CD14-positive monocyte (primary cell): ENCODE measurements around the gene DEPDC5. TPM values are rescaled to one million over a fixed set of nuclear protein-coding genes. Genes with fewer than 3 reads are reported as not detected.

Experiments used
- DNase-seq, 3 donors: peaks; one replicate each; pipeline ENCODE4 v3.0.0-alpha.2; 2011 to 2022
- H2AFZ ChIP-seq: 2 replicates; pipeline ENCODE4 v1.6.0; 2012; ENCODE audit warnings: mild to moderate bottlenecking, low read depth, low read length, inconsistent platforms; ENCODE audit not compliant: insufficient read depth, poor library complexity, severe bottlenecking
- H3K27ac ChIP-seq, 2 donors: 1 replicate in 1 of 2; 2 replicates in 1 of 2; pipeline ENCODE4 v1.5.1; 2012 to 2013; ENCODE audit warnings: low read length in 2 of 2, control low read depth in 1 of 2, inconsistent platforms in 1 of 2, low read depth in 1 of 2, mild to moderate bottlenecking in 1 of 2
- H3K27me3 ChIP-seq, 2 donors: one replicate each; pipeline versions ENCODE4 v1.6.0 to v1.6.1; 2011 to 2013; ENCODE audit warnings: low read length in 2 of 2; ENCODE audit not compliant: control insufficient read depth in 2 of 2, insufficient read depth in 2 of 2
- H3K36me3 ChIP-seq, 2 donors: replicated peaks in 1 of 2; 1 replicate in 1 of 2; 2 replicates in 1 of 2; pipeline versions ENCODE4 v1.5.1 to v1.6.1; 2012 to 2013; ENCODE audit warnings: low read length in 2 of 2, control low read depth in 1 of 2, inconsistent platforms in 1 of 2, mild to moderate bottlenecking in 1 of 2; ENCODE audit not compliant: insufficient read depth in 2 of 2, control insufficient read depth in 1 of 2
- H3K4me1 ChIP-seq, 2 donors: 1 replicate in 1 of 2; 2 replicates in 1 of 2; pipeline versions ENCODE4 v1.5.1 to v1.6.1; 2012 to 2013; ENCODE audit warnings: low read length in 2 of 2, control low read depth in 1 of 2, inconsistent platforms in 1 of 2, mild to moderate bottlenecking in 1 of 2, moderate library complexity in 1 of 2; ENCODE audit not compliant: insufficient read depth in 2 of 2, control insufficient read depth in 1 of 2
- H3K4me2 ChIP-seq: replicated peaks from 2 replicates; pipeline ENCODE3; 2012; ENCODE audit warnings: low read length, moderate library complexity, mild to moderate bottlenecking; ENCODE audit not compliant: poor library complexity, severe bottlenecking; ENCODE audit errors: extremely low read depth
- H3K4me3 ChIP-seq, 3 experiments: fragments of 200-600 bp in 1 of 3; sonication (generic) in 1 of 3; replicated peaks in 1 of 3; 1 replicate in 2 of 3; 2 replicates in 1 of 3; pipeline ENCODE4 v1.5.1; 2011 to 2013; ENCODE audit warnings: low read length in 3 of 3, mild to moderate bottlenecking in 3 of 3, control low read depth in 2 of 3, low read depth in 2 of 3, inconsistent platforms in 1 of 3, moderate library complexity in 1 of 3
- H3K79me2 ChIP-seq: 2 replicates; pipeline ENCODE4 v1.6.0; 2012; ENCODE audit warnings: mild to moderate bottlenecking, control low read depth, inconsistent platforms, low read length, moderate library complexity; ENCODE audit not compliant: insufficient read depth
- H3K9ac ChIP-seq: 2 replicates; pipeline ENCODE4 v1.6.0; 2017; ENCODE audit warnings: low read length, mild to moderate bottlenecking; ENCODE audit not compliant: insufficient read depth, poor library complexity, severe bottlenecking
- H3K9me3 ChIP-seq, 2 donors: replicated peaks in 1 of 2; 1 replicate in 1 of 2; 2 replicates in 1 of 2; pipeline versions ENCODE4 v1.5.1 to v1.6.1; 2012 to 2013; ENCODE audit warnings: low read length in 2 of 2, control low read depth in 1 of 2; ENCODE audit not compliant: control insufficient read depth in 1 of 2, insufficient read depth in 1 of 2
- H4K20me1 ChIP-seq: 2 replicates; pipeline ENCODE4 v1.6.0; 2012; ENCODE audit warnings: mild to moderate bottlenecking, low read length, control low read depth, moderate library complexity; ENCODE audit not compliant: insufficient read depth
- H3K27ac Mint-ChIP-seq, 7 donors: one replicate each; pipeline ENCODE4 v1.8.0; 2020; ENCODE audit warnings: mild to moderate bottlenecking in 7 of 7, mixed read lengths in 7 of 7, moderate library complexity in 6 of 7, inconsistent platforms in 2 of 7
- H3K27me3 Mint-ChIP-seq, 3 donors: one replicate each; pipeline ENCODE4 v1.8.0; 2021 to 2022; ENCODE audit warnings: low read depth in 3 of 3, mild to moderate bottlenecking in 3 of 3, mixed read lengths in 3 of 3, moderate library complexity in 3 of 3, inconsistent platforms in 1 of 3
- H3K36me3 Mint-ChIP-seq, 2 donors: one replicate each; pipeline ENCODE4 v1.8.0; 2020; ENCODE audit warnings: mixed read lengths in 2 of 2, inconsistent platforms in 1 of 2, mild to moderate bottlenecking in 1 of 2
- H3K4me1 Mint-ChIP-seq: one replicate; pipeline ENCODE4 v1.8.0; 2020; ENCODE audit warnings: mild to moderate bottlenecking, mixed read lengths
- H3K4me3 Mint-ChIP-seq, 2 donors: one replicate each; pipeline ENCODE4 v1.8.0; 2020; ENCODE audit warnings: mild to moderate bottlenecking in 2 of 2, mixed read lengths in 2 of 2, moderate library complexity in 1 of 2
- H3K9me3 Mint-ChIP-seq, 7 donors: one replicate each; pipeline ENCODE4 v1.8.0; 2020 to 2022; ENCODE audit warnings: mixed read lengths in 7 of 7, mild to moderate bottlenecking in 6 of 7, moderate library complexity in 6 of 7, inconsistent platforms in 2 of 7
- WGBS: methylation state at CpG from one replicate; pipeline ENCODE4 v1.1.5; 2013; ENCODE audit warnings: missing lambda C conversion rate; ENCODE audit not compliant: insufficient coverage; 5-methylcytosine and 5-hydroxymethylcytosine counted together
- intact Hi-C, 2 donors: fragments of 100-400 bp; cut with micrococcal nuclease; formaldehyde crosslinking; loops; one replicate each; pipeline versions ENCODE4 v1.15.0 to v1.15.1; 2023
- polyA plus RNA-seq, 3 donors: library from polyadenylated mRNA; depleted of rRNA in 1 of 3; unstranded in 2 of 3; stranded (reverse) in 1 of 3; fragments of 300-500 nt in 2 of 3; fragments of >200 nt in 1 of 3; fragmentation: Illumina TruSeq in 2 of 3; gene quantifications; 1 replicate in 2 of 3; 2 replicates in 1 of 3; pipeline ENCODE4 v1.2.3, GENCODE V29; 2012 to 2021
- TF ChIP-seq, protein P1 (sequence below): fragments of 200-600 bp; IDR thresholded peaks from one replicate; pipeline ENCODE4 v1.8.0; 2022; ENCODE audit warnings: antibody characterized with exemption, mild to moderate bottlenecking

Gene DEPDC5
- polyA plus RNA-seq, 3 donors = 2.2 to 19.5 (median 4.1) TPM

DNA sequence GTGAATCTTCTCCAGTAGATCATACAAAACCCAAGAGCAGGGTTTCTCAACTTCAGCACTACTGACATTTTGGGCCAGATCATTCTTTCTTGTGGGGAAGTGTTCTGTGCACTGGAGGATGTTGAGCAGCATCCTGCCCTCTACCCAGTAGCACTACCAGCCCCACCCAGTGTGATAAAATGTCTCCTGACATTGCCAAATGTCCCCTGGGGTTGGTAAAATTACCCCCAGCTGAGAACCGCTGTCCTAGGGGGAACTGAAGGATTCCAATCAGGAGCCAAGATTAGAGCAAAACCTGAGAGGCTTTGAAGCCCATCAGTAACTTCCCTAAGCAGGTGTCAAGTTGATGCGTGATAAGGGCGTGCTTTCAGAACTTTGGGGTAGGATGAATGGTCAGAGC, 129.2 kb downstream of the DEPDC5 start:
- no peak overlapping the region for H3K4me3 ChIP-seq
- no peaks in the 10 kb centered on the region for H3K9me3 ChIP-seq
- no peak overlapping the region for H3K9ac ChIP-seq
- Mint-ChIP-seq H3K27me3 (peaks cover 0 to 2% (median 0%) of the 10 kb centered on the region in 3 donors), H3K27ac (peak overlapping the region in 5 of 7 donors; percentile 2 to 74 (median 43)), H3K36me3 (peaks cover 66 to 88% of the 10 kb centered on the region in 2 donors), H3K4me3 (no peak overlapping the region), H3K9me3 (no peaks in the 10 kb centered on the region), H3K4me1 (peaks cover 10% of the 10 kb centered on the region)
- no peak overlapping the region for H3K4me2 ChIP-seq
- H3K79me2 ChIP-seq = no peaks in the 10 kb centered on the region
- DNase-seq = no peak
- no peaks in the 10 kb centered on the region for H3K4me1 ChIP-seq
- intact Hi-C loops = no loop called here
- no CpG with 5 or more reads among the region's 3 CpGs for WGBS
- peaks cover 44 to 91% of the 10 kb centered on the region in 2 donors for H3K36me3 ChIP-seq
- H3K27ac ChIP-seq = no peak overlapping the region
- H2AFZ ChIP-seq = no peak overlapping the region
- no peaks in the 10 kb centered on the region for H3K27me3 ChIP-seq
- H4K20me1 ChIP-seq = no peaks in the 10 kb centered on the region
- TF ChIP-seq, protein P1, sequence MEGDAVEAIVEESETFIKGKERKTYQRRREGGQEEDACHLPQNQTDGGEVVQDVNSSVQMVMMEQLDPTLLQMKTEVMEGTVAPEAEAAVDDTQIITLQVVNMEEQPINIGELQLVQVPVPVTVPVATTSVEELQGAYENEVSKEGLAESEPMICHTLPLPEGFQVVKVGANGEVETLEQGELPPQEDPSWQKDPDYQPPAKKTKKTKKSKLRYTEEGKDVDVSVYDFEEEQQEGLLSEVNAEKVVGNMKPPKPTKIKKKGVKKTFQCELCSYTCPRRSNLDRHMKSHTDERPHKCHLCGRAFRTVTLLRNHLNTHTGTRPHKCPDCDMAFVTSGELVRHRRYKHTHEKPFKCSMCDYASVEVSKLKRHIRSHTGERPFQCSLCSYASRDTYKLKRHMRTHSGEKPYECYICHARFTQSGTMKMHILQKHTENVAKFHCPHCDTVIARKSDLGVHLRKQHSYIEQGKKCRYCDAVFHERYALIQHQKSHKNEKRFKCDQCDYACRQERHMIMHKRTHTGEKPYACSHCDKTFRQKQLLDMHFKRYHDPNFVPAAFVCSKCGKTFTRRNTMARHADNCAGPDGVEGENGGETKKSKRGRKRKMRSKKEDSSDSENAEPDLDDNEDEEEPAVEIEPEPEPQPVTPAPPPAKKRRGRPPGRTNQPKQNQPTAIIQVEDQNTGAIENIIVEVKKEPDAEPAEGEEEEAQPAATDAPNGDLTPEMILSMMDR = no peak

DNA sequence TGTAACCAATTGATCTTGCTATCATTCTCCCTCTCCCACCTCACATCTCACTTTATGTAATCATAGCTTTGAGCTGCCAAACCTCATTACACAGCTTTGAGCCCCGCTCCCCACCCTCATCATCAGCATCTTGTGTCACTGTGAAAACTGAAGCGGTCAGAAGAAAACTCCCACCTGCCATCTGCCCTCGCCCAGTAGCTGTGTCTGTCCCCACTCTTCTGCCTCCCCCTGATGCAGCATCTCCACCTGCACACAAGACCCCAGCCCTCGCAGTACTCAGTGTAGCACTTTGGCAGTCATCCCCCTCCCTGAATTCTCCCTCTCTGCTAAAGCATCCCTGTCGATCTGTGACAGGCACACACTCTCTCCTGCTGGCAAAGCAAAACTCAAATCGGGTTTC, 130.2 kb downstream of the DEPDC5 start:
- intact Hi-C loops = no loop called here
- H3K9ac ChIP-seq = no peak overlapping the region
- no peak for DNase-seq
- no peaks in the 10 kb centered on the region for H3K27me3 ChIP-seq
- no peaks in the 10 kb centered on the region for H4K20me1 ChIP-seq
- H3K36me3 ChIP-seq = peaks cover 44 to 92% of the 10 kb centered on the region in 2 donors
- H3K27ac ChIP-seq = no peak overlapping the region
- H3K36me3 Mint-ChIP-seq = peaks cover 70 to 90% of the 10 kb centered on the region in 2 donors
- peak overlapping the region in 1 of 7 donors; percentile 47 for H3K27ac Mint-ChIP-seq
- H3K4me3 Mint-ChIP-seq = no peak overlapping the region
- H3K79me2 ChIP-seq = no peaks in the 10 kb centered on the region
- H3K9me3 Mint-ChIP-seq = no peaks in the 10 kb centered on the region
- H3K27me3 Mint-ChIP-seq = peaks cover 0 to 2% (median 0%) of the 10 kb centered on the region in 3 donors
- no peak overlapping the region for H3K4me3 ChIP-seq
- no peak overlapping the region for H3K4me2 ChIP-seq
- TF ChIP-seq, protein P1 = no peak
- no peaks in the 10 kb centered on the region for H3K9me3 ChIP-seq
- no peaks in the 10 kb centered on the region for H3K4me1 ChIP-seq
- H3K4me1 Mint-ChIP-seq = peaks cover 10% of the 10 kb centered on the region
- no peak overlapping the region for H2AFZ ChIP-seq
- 93% methylated on average over 6 of the region's 6 CpGs for WGBS
